ENCODE data around the gene UNC5CL. TPM values are rescaled to one million over a fixed set of nuclear protein-coding genes. Genes with fewer than 3 reads are reported as not detected.

Gene UNC5CL
- total and polyA plus RNA-seq, 2 experiments from 2014 or later, result not detected

DNA sequence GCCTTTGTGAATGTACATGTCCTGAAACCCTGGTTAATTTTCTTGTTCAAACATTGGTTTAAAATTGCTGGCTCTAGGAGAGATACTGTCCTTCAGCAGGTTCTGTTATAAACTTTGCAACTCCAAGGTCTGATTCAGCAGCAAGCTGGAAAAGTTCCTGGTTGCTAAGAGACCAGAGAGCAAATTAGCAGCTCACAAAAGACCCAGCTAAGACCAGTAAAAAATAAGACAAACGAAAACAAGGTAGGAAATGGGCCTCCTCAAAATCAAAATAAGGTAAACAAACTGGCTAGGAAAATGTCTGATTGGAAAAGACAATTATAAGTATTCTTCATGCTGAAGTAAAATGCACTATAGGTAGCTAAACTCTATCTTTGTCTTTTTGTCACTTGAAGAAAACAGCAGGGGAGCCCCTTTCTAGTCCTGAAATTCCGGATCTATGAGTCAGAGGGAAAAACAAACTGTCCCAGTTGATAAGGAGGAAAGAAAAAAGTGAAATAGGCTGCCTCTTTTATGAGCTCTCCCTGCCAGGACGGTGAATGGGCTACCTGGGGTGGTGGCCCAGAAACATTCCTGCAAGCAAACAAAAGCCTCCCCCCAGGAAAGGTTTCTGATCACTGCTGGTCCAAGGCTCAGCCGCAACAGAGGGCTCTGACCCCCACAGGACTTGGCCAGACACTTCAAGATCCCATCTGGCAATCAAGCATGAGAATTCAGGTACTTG, 41.6 kb downstream of the UNC5CL start:
- Histone ChIP-seq H3K27ac (no peak overlapping the region), H3K9me2 (ENCODE audit: insufficient read depth) (no peaks in the 10 kb centered on the region), H3K4me3 (no peak overlapping the region), H3K9me3 (ENCODE audit: low read depth) (no peaks in the 10 kb centered on the region), H3K9ac (no peak overlapping the region), H3K36me3 (ENCODE audit: low read depth) (no peaks in the 10 kb centered on the region), H3K4me2 (ENCODE audit: unreplicated experiment) (no peak overlapping the region), H3K27me3 (replicated peaks; ENCODE audit: insufficient read depth) (no peaks in the 10 kb centered on the region; the same call in 1 of the 2 replicates), H3K79me2 (ENCODE audit: insufficient read depth) (no peaks in the 10 kb centered on the region), H3K4me1 (ENCODE audit: insufficient read depth) (peaks cover 10% of the 10 kb centered on the region), H2AFZ (0 out of 2 replicates have a peak overlapping the region, but pooled peaks have one; percentile 8), H3F3A (ENCODE audit: insufficient read depth) (peaks cover 8% of the 10 kb centered on the region; the same call in 1 of the 2 replicates), H4K20me1 (ENCODE audit: insufficient read depth) (no peaks in the 10 kb centered on the region)
- in situ Hi-C loops (cut with MboI), result no loop called here
- peak; percentile 64 for DNase-seq
- 30 to 40% methylated on average over 4 of the region's 4 CpGs for WGBS, 2 experiments (ENCODE audit: low coverage in 1 of 2, low lambda C conversion rate in 2 of 2, missing lambda C conversion rate in 2 of 2)
- TF ChIP-seq EZH2phosphoT487 (IDR thresholded peaks at IDR 0.05; ENCODE audit: insufficient read depth, low read depth) (no peak), EZH2 (IDR thresholded peaks at IDR 0.05; ENCODE audit: insufficient read depth, poor library complexity, severe bottlenecking) (no peak)

DNA sequence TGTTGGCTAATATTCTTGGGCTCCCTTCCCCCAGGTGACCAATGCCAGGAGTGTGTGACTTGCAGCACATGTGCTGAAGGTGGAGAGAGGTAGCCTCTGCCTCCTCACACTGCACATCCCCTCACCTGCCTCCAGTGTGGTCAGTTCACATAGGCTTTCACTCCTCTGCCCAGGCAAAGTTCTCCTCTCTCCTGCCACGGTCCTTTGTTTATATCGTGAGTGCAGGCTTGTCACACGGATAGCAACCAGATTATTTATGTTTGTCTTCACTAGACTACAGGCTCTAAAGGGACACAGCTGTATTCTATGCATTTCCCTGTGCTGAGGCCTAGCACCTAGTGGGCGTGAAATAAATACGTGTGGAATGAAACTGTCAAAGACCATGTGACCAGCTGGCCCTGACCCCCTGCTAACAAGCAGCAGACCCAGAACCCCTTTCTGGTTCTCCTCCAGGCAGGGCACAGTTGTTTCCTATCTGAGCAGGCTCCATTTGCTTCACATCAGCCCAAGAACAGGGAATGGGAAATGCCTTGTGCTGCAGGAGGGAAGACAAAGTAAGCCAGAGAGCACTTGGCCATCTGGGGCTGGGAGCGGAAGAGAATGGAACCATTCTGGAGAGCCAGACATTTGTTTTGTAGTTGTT, 42.3 kb downstream of the UNC5CL start:
- Histone ChIP-seq H3K9me2 (ENCODE audit: insufficient read depth) (no peaks in the 10 kb centered on the region), H3F3A (ENCODE audit: insufficient read depth) (peaks cover 8% of the 10 kb centered on the region; the same call in 1 of the 2 replicates), H4K20me1 (ENCODE audit: insufficient read depth) (no peaks in the 10 kb centered on the region), H3K79me2 (ENCODE audit: insufficient read depth) (no peaks in the 10 kb centered on the region), H3K36me3 (ENCODE audit: low read depth) (no peaks in the 10 kb centered on the region), H3K27me3 (replicated peaks; ENCODE audit: insufficient read depth) (peaks cover under 1% of the 10 kb centered on the region; the same call in 1 of the 2 replicates), H3K4me2 (ENCODE audit: unreplicated experiment) (no peak overlapping the region), H3K4me3 (no peak overlapping the region), H3K9me3 (ENCODE audit: low read depth) (no peaks in the 10 kb centered on the region), H3K9ac (no peak overlapping the region), H2AFZ (0 out of 2 replicates have a peak overlapping the region, but pooled peaks have one; percentile 8), H3K27ac (no peak overlapping the region), H3K4me1 (ENCODE audit: insufficient read depth) (peaks cover 10% of the 10 kb centered on the region)
- WGBS, 2 experiments (ENCODE audit: low coverage in 1 of 2, low lambda C conversion rate in 2 of 2, missing lambda C conversion rate in 2 of 2), result 28 to 33% methylated on average over 6 of the region's 6 CpGs
- no peak for DNase-seq
- TF ChIP-seq EZH2 (IDR thresholded peaks at IDR 0.05; ENCODE audit: insufficient read depth, poor library complexity, severe bottlenecking) (no peak), EZH2phosphoT487 (IDR thresholded peaks at IDR 0.05; ENCODE audit: insufficient read depth, low read depth) (no peak)
- in situ Hi-C loops (cut with MboI), result no loop called here

DNA sequence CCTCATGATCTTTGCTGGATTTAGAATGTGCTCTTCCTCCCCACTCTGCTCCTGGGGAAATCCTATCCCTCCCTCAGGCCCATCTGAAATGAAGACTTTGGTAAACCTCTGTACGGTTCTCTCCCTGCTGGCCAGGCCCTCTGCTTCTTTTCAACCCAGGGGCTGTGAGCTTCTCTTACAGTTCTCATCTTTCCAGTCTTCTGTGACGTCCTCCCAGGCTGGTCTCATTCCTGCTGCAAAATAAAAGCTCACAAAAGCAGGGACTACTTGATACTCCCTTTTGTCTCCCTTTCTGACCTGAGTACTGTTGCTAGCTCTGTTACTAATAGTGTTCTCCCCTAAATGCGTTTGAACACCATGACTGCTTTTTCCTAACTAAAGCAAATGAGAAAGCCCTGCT, 46.3 kb downstream of the UNC5CL start:
- WGBS, 2 experiments (ENCODE audit: low coverage in 1 of 2, low lambda C conversion rate in 2 of 2, missing lambda C conversion rate in 2 of 2), result 65 to 67% methylated on average over 3 of the region's 3 CpGs
- no peak overlapping the region for H3K4me2 ChIP-seq (ENCODE audit: unreplicated experiment)
- no peaks in the 10 kb centered on the region for H4K20me1 ChIP-seq (ENCODE audit: insufficient read depth)
- no peaks in the 10 kb centered on the region for H3K9me2 ChIP-seq (ENCODE audit: insufficient read depth)
- no peak for DNase-seq
- no peaks in the 10 kb centered on the region for H3K79me2 ChIP-seq (ENCODE audit: insufficient read depth)
- no peak overlapping the region for H3K4me3 ChIP-seq
- H3K9ac ChIP-seq, result no peak overlapping the region
- peaks cover 10% of the 10 kb centered on the region for H3K4me1 ChIP-seq (ENCODE audit: insufficient read depth)
- H3F3A ChIP-seq (ENCODE audit: insufficient read depth), result peaks cover 8% of the 10 kb centered on the region; the same call in 1 of the 2 replicates
- in situ Hi-C loops (cut with MboI), result no loop called here
- H3K36me3 ChIP-seq (ENCODE audit: low read depth), result no peaks in the 10 kb centered on the region
- H3K27me3 ChIP-seq (replicated peaks; ENCODE audit: insufficient read depth), result peaks cover 7% of the 10 kb centered on the region; the same call in 1 of the 2 replicates
- H3K27ac ChIP-seq, result no peak overlapping the region
- no peak overlapping the region for H2AFZ ChIP-seq
- TF ChIP-seq EZH2phosphoT487 (IDR thresholded peaks at IDR 0.05; ENCODE audit: insufficient read depth, low read depth) (no peak), EZH2 (IDR thresholded peaks at IDR 0.05; ENCODE audit: insufficient read depth, poor library complexity, severe bottlenecking) (no peak)
- no peaks in the 10 kb centered on the region for H3K9me3 ChIP-seq (ENCODE audit: low read depth)

DNA sequence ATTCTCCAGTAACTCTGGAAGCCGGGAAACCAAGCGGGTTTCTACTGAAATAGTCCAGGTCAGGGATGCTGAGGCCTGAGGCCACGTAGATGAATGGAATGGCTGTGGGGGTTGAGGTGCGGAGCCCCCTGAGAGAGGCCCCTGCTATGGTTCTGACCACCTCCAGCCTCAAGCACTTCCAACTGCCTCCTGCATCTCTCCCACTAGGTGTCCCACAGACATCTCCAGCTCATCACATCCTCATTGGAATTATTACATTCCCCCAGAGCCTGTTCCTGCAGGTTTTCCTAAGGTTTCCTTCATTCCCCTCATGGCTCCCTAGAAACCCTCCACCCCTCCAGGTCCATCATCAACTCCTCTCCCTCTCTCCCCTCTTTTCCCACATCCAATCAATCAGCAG, 48.7 kb downstream of the UNC5CL start:
- Histone ChIP-seq H3K9me2 (ENCODE audit: insufficient read depth) (no peaks in the 10 kb centered on the region), H3K79me2 (ENCODE audit: insufficient read depth) (no peaks in the 10 kb centered on the region), H3K27ac (no peak overlapping the region), H3K4me1 (ENCODE audit: insufficient read depth) (no peaks in the 10 kb centered on the region), H4K20me1 (ENCODE audit: insufficient read depth) (no peaks in the 10 kb centered on the region), H3K27me3 (replicated peaks; ENCODE audit: insufficient read depth) (peaks cover 7% of the 10 kb centered on the region; the same call in 1 of the 2 replicates), H3F3A (ENCODE audit: insufficient read depth) (no peaks in the 10 kb centered on the region), H3K36me3 (ENCODE audit: low read depth) (no peaks in the 10 kb centered on the region), H3K9ac (no peak overlapping the region), H3K4me2 (ENCODE audit: unreplicated experiment) (no peak overlapping the region), H2AFZ (no peak overlapping the region), H3K4me3 (no peak overlapping the region), H3K9me3 (ENCODE audit: low read depth) (no peaks in the 10 kb centered on the region)
- WGBS, 2 experiments (ENCODE audit: low coverage in 1 of 2, low lambda C conversion rate in 2 of 2, missing lambda C conversion rate in 2 of 2), result 77 to 84% methylated on average over 4 of the region's 4 CpGs
- TF ChIP-seq EZH2phosphoT487 (IDR thresholded peaks at IDR 0.05; ENCODE audit: insufficient read depth, low read depth), result no peak
- no peak for TF ChIP-seq EZH2 (IDR thresholded peaks at IDR 0.05; ENCODE audit: insufficient read depth, poor library complexity, severe bottlenecking)
- no peak for DNase-seq
- in situ Hi-C loops (cut with MboI), result no loop called here
